Motor neuron (in vitro differentiated cells): ENCODE data around the gene TMEM39A. TPM values are rescaled to one million over a fixed set of nuclear protein-coding genes. Genes with fewer than 3 reads are reported as not detected.

Experiments used
- ATAC-seq, 8 experiments: fragments of 200-7000 bp; cut with Tn5 transposase; replicated peaks in 6 of 8; 2 replicates each; pipeline ENCODE4 v1.8.0; 2021; ENCODE audit warnings: mild to moderate bottlenecking in 8 of 8, moderate library complexity in 8 of 8
- H3K27ac ChIP-seq, 2 donors: fragments of 250-450 bp; sonication (Bioruptor Pico); 2 replicates each; pipeline ENCODE4 v1.9.0; 2021; ENCODE audit warnings: antibody characterized with exemption in 2 of 2, mild to moderate bottlenecking in 2 of 2, moderate library complexity in 1 of 2
- H3K4me1 ChIP-seq, 2 donors: fragments of 250-450 bp; sonication (Bioruptor Pico); replicated peaks in 1 of 2; 2 replicates each; pipeline ENCODE4 v1.6.1; 2021; ENCODE audit warnings: antibody characterized with exemption in 2 of 2, mild to moderate bottlenecking in 2 of 2, moderate library complexity in 1 of 2
- H3K4me3 ChIP-seq, 5 donors: fragments of 250-450 bp; sonication (Bioruptor Pico); 2 replicates each; pipeline ENCODE4 v1.9.0; 2021; ENCODE audit warnings: antibody characterized with exemption in 5 of 5, mild to moderate bottlenecking in 5 of 5, moderate library complexity in 4 of 5
- WGBS, 10 experiments: fragments of 450-650 bp; shearing (Covaris generic); methylation state at CpG; one replicate each; pipeline ENCODE4 v1.0.0; 2022; 5-methylcytosine and 5-hydroxymethylcytosine counted together
- in situ Hi-C, 9 experiments: fragments of 400-800 bp; cut with MboI; loops; one replicate each; pipeline ENCODE4 v1.15.0; 2021; ENCODE audit warnings: low sequenced_read_pairs in 9 of 9, low pct_unique_long_range_greater_than_20kb in 2 of 9; ENCODE audit not compliant: unreplicated experiment in 9 of 9
- total RNA-seq, 8 experiments: library from RNA; unstranded; fragments of 300-600 nt; gene quantifications; 2 replicates each; pipeline versions ENCODE4 v1.2.3 to v1.2.4, GENCODE V29; 2022

Gene TMEM39A
- total RNA-seq, 8 experiments from 2014 or later, result 10.6 to 27.5 (median 23.1) TPM

DNA sequence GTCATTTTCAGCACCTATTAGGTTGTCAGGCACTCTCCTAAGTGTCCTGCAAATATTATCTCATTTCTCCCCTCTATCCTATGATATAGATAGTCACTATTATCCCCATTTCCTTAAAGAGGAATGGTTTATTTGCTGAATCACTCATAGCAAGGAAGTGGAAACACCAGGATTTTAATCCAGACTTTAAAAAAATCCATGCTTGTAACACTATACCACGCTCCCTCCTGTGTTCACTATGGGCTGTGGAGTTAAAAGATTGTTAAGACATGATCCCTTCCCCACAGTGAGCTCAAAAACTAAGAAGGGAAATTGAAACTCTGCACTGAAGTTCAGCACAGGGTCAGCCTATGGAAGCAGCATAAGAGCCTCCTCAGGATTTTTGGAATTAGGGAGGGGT, 60.2 kb downstream of the TMEM39A start:
- Histone ChIP-seq H3K27ac (no peak overlapping the region), H3K4me3 (no peak overlapping the region), H3K4me1 (no peaks in the 10 kb centered on the region)
- 67 to 100% (median 100%) methylated on average over 1 of the region's 1 CpG; no CpG with 5 or more reads in 4 of the 10 experiments for WGBS, 10 experiments
- in situ Hi-C loops, result no loop called here
- ATAC-seq, result peak in 2 of 8 experiments; percentile 27 to 34

DNA sequence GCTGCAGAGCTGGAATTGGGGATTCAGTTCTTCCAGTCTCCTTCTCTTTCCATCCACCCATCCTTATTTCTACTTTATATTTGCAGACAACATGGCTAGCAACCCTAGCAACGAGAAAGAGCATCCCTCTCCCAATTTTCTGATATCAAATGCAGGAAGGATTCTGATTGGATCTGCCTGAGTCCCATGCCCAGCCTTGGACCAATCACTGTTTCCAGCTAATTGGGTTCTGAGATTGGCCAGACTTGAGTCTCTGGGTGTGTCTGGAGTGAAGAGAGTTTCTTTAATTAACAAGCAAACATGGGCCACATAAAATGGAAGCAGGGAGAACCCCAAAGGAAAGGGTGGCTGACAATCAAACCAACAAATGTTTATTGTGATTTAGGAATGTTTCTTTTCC, 60.6 kb downstream of the TMEM39A start:
- H3K27ac ChIP-seq, result no peak overlapping the region
- WGBS, 10 experiments, result 40 to 100% (median 83%) methylated on average over 1 of the region's 1 CpG; no CpG with 5 or more reads in 5 of the 10 experiments
- in situ Hi-C loops, result no loop called here
- ATAC-seq, result no peak
- no peak overlapping the region for H3K4me3 ChIP-seq
- no peaks in the 10 kb centered on the region for H3K4me1 ChIP-seq

DNA sequence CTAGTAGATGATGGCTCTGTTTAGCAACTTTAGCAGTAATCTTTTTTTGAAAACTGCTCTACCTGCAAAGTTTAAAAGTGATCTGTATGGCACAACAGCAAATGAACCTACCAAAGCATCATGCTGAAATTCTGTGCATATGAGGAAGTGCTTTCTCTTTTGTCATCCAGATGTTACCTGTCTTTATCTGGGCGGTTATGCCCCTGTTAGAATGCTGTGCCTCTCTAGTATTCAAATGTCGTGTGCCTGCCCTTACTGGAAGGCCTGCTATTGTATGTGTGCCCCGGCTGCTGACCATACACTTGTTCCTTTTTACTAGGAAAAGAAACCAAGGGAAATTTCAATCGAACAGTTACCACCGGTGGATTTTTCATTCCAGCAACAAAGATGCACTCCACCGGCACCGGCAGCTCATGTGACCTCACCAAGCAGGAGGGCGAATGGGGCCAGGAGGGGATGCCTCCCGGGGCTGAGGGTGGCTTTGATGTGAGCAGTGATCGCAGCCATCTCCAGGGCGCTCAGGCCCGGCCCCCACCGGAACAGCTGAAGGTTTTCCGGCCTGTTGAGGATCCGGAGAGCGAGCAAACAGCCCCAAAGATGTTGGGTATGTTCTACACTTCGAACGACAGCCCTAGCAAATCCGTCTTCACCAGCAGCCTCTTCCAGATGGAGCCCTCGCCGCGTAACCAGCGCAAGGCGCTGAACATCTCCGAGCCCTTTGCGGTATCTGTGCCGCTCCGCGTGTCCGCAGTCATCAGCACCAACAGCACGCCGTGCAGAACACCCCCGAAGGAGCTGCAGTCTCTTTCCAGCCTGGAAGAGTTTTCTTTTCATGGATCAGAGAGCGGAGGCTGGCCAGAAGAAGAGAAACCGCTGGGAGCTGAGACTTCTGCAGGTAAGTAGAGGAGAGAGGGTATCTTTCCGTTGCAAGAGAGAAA, 61.6 kb downstream of the TMEM39A start:
- Histone ChIP-seq H3K4me3 (no peak overlapping the region), H3K27ac (no peak overlapping the region), H3K4me1 (no peaks in the 10 kb centered on the region)
- WGBS, 10 experiments, result 35 to 100% (median 81%) methylated on average over 1 to 16 of the region's 36 CpGs
- peak in 3 of 8 experiments; percentile 24 to 70 (median 68) for ATAC-seq
- in situ Hi-C loops, result no loop called here

DNA sequence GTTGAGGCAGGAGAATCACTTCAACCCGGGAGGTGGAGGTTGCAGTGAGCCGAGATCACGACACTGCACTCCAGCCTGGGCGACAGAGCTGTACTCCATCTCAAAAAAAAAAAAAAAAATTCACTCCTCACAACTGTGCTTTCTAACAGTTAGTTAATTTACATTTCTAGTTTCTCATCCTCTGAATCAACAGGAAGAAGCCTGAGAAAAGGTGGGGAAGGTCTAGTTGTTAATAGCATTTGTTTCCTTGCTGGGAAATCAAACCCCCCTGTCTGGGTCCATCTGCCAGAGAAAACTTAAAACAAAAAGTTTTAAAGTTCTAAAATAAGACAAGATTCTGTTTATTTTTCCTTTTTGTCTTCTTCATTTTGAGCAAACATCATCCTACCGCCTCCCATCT, 62.3 kb downstream of the TMEM39A start:
- in situ Hi-C loops, result no loop called here
- Histone ChIP-seq H3K4me1 (no peaks in the 10 kb centered on the region), H3K4me3 (no peak overlapping the region), H3K27ac (no peak overlapping the region)
- 64 to 100% (median 92%) methylated on average over 1 to 5 of the region's 5 CpGs for WGBS, 10 experiments
- no peak for ATAC-seq

DNA sequence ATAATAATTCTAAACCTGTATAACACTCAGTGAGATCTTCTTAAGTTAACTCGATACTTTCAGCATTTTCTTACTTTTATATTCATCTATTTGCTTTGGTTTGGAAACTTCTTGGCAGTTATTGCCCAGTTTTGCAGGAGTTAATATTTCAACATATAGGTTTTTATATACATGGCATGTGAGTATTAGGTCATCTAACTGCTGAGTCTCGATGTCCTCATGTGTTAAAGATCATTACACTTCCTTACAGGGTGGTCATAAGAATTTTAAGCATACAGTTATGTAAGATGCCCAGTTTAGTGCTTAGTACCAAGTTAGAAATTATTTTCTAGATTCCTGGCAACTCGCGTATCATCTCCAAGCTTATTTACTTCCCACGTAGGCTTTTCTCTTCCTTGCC, 62.9 kb downstream of the TMEM39A start:
- Histone ChIP-seq H3K27ac (no peak overlapping the region), H3K4me1 (no peaks in the 10 kb centered on the region), H3K4me3 (no peak overlapping the region)
- no peak for ATAC-seq
- 63 to 100% (median 86%) methylated on average over 1 to 5 of the region's 5 CpGs for WGBS, 10 experiments
- in situ Hi-C loops, result no loop called here

DNA sequence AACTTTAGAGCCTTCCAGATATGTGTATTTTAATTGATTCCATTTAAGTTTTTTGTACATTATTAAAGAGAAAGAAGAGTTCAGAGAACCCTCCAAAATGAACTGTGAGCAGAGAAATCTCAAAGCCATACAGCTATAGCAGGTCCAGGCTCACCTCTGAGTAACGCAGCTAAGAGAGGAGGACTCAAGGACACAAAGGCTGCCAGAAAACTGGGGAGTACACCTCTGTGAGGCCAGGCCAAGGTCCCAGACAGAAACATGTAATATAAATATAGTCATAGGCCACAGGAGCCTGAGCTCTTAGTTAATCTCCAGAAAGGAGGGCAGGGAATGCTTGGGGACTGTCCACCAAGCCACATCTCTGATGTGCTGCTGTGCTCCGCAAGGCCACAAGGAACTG, 66.5 kb downstream of the TMEM39A start:
- Histone ChIP-seq H3K27ac (no peak overlapping the region), H3K4me1 (peaks cover 0 to 5% of the 10 kb centered on the region in 2 donors), H3K4me3 (no peak overlapping the region)
- 80 to 100% (median 100%) methylated on average over 1 to 2 of the region's 2 CpGs; no CpG with 5 or more reads in 5 of the 10 experiments for WGBS, 10 experiments
- ATAC-seq, result peak in 1 of 8 experiments; percentile 16
- in situ Hi-C loops, result no loop called here

DNA sequence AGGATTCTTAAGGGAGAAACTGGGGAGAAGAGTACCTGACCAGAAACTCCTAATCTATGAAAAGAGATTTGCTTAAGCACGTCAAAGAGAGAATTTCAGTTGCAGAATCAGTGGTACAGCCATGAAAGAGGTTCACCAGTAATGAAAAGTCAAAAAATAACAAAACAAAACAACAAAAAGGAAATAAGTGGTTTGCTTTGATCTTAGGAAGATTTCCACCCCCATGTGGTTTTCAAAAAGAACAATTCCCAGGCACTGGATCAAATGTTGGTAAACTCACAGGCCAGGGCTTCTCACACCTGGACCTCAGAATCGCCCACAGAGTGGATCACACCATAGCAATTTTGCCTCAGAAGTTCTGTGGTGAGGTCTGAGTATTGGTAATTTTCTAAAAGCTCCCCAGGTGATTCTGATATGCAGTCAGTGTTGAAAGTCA, 67.5 kb downstream of the TMEM39A start:
- 72 to 100% (median 91%) methylated on average over 1 to 2 of the region's 2 CpGs; no CpG with 5 or more reads in 2 of the 10 experiments for WGBS, 10 experiments
- Histone ChIP-seq H3K4me1 (peaks cover 0 to 5% of the 10 kb centered on the region in 2 donors), H3K27ac (no peak overlapping the region), H3K4me3 (no peak overlapping the region)
- ATAC-seq, result no peak
- in situ Hi-C loops, result no loop called here

DNA sequence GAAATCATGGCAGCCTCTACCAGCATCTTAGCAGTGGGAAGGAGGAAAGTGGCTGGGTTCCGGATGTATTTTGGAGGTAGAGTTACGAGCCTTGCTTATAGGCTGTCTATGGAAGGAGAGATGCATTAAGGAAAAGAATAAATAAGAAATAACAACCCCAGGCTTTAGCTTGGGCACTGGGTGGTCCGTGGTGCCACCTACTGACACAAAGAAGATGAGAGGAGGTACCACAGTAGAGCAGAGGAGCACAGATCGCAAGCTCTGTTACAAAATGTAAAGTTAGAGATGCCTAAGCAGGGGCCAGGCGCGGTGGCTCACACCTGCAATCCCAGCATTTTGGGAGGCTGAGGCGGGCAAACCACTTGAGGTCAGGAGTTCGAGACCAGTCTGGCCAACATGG, 74.8 kb downstream of the TMEM39A start:
- Histone ChIP-seq H3K27ac (no peak overlapping the region), H3K4me3 (no peak overlapping the region), H3K4me1 (no peaks in the 10 kb centered on the region)
- WGBS, 10 experiments, result 20 to 100% (median 80%) methylated on average over 1 to 6 of the region's 8 CpGs; no CpG with 5 or more reads in 3 of the 10 experiments
- no peak for ATAC-seq
- in situ Hi-C loops, result no loop called here

DNA sequence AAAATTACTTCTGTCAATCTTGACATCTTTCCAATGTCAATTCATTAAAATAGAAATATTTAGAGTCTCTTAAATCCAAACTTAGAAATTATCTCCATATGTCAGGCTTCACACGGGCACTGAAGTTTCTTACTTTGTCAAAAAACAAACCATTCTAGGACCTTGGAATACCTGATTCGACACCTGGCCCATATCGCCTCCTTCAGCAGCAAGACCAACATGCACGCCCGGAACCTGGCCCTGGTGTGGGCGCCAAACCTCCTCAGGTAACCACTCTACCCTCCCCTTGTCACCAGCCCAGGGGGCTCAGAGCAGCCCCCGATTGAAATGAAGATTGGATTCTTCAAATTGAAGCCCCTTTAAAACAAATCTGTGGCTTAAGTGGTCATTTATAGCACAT, 81.3 kb downstream of the TMEM39A start:
- 60 to 100% (median 100%) methylated on average over 1 to 7 of the region's 7 CpGs; no CpG with 5 or more reads in 3 of the 10 experiments for whole genome bisulfite sequencing, 10 experiments
- no peak overlapping the region for H3K27ac ChIP-seq
- in situ Hi-C loops, result no loop called here

DNA sequence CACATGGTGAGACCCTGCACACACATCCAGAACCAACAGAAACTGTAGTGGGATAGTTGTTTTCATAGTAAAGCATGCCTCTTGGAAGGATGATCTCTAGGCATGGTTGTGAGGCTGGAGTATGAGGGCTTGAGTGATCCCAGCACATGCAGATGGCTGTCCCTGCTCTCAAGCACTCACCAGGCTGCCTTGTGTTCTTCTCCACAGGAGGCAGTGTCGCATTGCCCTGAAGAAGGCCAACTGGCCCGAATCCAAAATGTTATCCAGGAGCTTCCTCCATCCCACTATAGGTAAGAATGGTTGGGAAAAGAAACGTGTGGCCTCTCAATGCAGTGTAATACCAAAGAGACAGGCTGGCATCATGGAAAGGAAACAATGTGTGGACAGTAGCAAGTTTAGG, 82.7 kb downstream of the TMEM39A start:
- ATAC-seq, result peak in 1 of 8 experiments; percentile 32
- H3K4me1 ChIP-seq, result no peaks in the 10 kb centered on the region

More for the DNA sequence above, 81.3 kb downstream of the TMEM39A start:
- ATAC-seq, result no peak
- no peak overlapping the region for H3K4me3 ChIP-seq
- H3K4me1 ChIP-seq, result no peaks in the 10 kb centered on the region

More for the DNA sequence above, 82.7 kb downstream of the TMEM39A start:
- WGBS, 10 experiments, result 60 to 80% (median 69%) methylated on average over 1 to 3 of the region's 3 CpGs; no CpG with 5 or more reads in 5 of the 10 experiments
- in situ Hi-C loops, result no loop called here
- no peak overlapping the region for H3K27ac ChIP-seq
- no peak overlapping the region for H3K4me3 ChIP-seq

Other genes starting within 250 kb of the TMEM39A start
- gene B4GALT4, start 222.7 kb downstream of the TMEM39A start, total RNA-seq, result 10 to 100 TPM in 7 of 8 experiments, 1 to 10 TPM in 1; 9.6 to 58.2 (median 13.6) TPM
- 10 to 100 TPM in 2 of 8 experiments, 1 to 10 TPM in 4, under 1 TPM in 2; 0.58 to 15.6 (median 3.8) TPM for gene ARHGAP31, start 169.2 kb downstream of the TMEM39A start, total RNA-seq
- 10 to 100 TPM; 10.8 to 18.8 (median 15.5) TPM for gene POGLUT1, start 5.3 kb upstream of the TMEM39A start, total RNA-seq
- gene TIMMDC1, start 34.9 kb upstream of the TMEM39A start, total RNA-seq, result 100 to 1,000 TPM in 1 of 8 experiments, 10 to 100 TPM in 7; 51.9 to 101 (median 75.1) TPM
- under 1 TPM in 6 of 8 experiments, not detected in 2; 0.14 to 0.66 (median 0.32) TPM for gene CD80, start 96.0 kb upstream of the TMEM39A start, total RNA-seq
- gene ADPRH, start 115.9 kb upstream of the TMEM39A start, total RNA-seq, result 1 to 10 TPM in 2 of 8 experiments, under 1 TPM in 6; 0.27 to 1.8 (median 0.63) TPM
- gene PLA1A, start 134.3 kb upstream of the TMEM39A start, total RNA-seq, result under 1 TPM in 1 of 8 experiments, not detected in 7; 0.93 TPM
- 1 to 10 TPM in 5 of 8 experiments, under 1 TPM in 2, not detected in 1; 0.31 to 4.6 (median 1.4) TPM for gene POPDC2, start 197.0 kb upstream of the TMEM39A start, total RNA-seq
- gene COX17, start 213.8 kb upstream of the TMEM39A start, total RNA-seq, result 10 to 100 TPM; 46.4 to 71.4 (median 54.9) TPM
- gene CFAP91, start 239.4 kb upstream of the TMEM39A start, total RNA-seq, result 10 to 100 TPM in 3 of 8 experiments, 1 to 10 TPM in 3, under 1 TPM in 1, not detected in 1; 0.90 to 19.7 (median 6.4) TPM